HG03565 (cell line): Measurements from ENCODE around the gene PPP6C.
"Not testable (repeated sequence)": the region's sequence is repeated elsewhere in the genome, so short reads cannot be mapped to it uniquely, and the experiment has no call there.

Source experiments
- ATAC-seq: cut with Tn5 transposase; IDR thresholded peaks from one replicate; pipeline ENCODE4 v1.9.1; 2021; ENCODE audit warnings: mild to moderate bottlenecking, moderate library complexity; ENCODE audit not compliant: unreplicated experiment

Gene PPP6C

DNA sequence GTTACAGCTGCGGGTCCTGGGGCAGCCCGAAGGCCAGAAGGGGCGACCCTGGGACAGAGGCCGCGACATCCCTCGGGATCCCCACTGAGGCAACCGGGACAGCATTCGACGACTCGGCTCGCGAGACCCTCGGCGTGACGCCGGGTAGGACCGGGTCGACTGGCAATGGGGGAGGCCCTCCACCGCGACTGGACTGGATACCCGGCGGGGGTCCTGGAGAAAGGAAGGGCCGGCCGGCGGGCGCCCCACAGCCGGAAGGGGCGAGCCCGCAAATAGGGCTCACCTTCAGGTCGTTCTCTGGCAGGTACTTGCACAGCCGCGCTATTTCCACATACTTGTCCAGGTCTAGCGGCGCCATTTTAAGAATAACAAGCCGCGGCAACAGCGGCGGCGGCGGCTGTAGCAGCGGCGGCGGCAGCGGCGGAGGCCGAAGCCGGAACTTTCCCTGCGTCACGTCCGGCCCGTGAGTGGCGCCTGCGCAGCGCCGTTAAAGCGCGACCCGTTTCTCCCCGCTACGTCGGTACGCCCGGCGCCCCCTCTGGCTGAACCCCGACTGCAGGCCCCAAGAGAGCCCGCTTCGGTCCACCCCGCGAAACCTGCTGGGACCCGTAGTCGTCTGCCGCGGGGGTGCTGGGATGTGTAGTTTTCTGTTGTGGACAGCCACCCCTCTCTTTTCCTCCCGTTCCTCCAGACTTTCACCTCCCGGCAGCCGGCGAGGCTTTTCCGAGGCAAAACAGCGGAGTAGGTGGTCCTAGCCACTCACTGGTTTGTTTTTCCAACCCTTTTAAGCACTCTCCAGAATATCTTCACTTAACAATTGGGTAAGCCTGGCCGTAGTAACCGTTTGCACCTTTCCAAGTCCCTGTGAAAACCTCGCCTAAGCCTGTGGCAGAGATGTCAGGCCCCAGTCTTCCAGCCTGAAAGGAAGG is at the start of gene PPP6C:
Gene PPP6C (minus strand): TSS at position 443 of the 929 bp plus-strand sequence. CDS start 85 bp downstream, at position 358.
- peak; percentile 87 for ATAC-seq

DNA sequence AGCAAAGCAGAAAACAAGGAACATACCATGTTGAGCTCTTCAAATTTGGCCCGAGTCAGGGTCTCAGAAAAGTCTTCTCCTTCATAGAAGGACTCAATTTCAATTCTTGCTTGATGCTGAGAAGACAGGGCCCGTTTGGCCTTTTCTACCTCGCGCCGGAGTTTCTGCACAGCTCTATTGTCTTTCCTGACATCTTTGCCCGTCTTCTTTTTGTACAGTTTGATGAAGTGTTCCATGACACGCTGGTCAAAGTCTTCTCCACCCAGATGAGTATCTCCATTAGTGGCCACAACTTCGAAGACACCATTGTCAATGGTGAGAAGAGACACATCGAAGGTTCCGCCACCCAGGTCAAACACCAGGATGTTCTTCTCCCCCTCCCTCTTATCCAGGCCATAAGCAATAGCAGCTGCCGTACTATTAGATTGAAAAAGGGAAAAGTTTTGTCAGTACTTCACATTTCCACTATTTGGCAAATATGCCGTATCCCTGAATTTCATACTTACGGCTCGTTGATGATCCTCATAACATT is 49.4 kb upstream of the PPP6C start:
- ATAC-seq = no peak

DNA sequence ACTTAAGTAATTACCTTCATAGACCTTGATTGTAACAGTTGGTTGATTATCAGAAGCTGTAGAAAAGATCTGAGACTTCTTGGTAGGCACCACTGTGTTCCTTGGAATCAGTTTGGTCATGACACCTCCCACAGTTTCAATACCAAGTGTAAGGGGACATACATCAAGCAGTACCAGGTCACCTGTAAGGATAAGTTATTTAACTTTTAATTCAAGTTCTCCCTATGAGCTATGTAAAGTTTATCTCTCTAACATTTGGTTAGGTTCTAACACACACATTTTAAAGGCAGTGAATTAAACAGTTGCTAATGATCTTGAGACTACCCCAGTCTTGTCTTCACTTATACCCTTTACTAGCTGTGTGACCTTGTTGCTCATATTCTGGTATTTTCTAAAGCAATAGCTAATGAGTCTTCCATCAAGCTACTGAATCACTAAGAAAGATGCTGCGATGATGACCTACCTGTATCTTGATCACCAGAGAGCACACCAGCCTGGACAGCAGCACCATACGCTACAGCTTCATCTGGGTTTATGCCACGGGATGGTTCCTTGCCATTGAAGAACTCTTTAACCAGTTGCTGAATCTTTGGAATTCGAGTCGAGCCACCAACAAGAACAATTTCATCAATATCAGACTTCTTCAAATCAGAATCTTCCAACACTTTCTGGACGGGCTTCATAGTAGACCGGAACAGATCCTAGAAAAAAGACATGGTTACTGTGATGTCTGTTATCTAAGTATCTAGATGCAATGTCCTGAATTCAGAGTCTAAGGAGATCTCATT is 48.7 kb upstream of the PPP6C start:
- no peak for ATAC-seq

DNA sequence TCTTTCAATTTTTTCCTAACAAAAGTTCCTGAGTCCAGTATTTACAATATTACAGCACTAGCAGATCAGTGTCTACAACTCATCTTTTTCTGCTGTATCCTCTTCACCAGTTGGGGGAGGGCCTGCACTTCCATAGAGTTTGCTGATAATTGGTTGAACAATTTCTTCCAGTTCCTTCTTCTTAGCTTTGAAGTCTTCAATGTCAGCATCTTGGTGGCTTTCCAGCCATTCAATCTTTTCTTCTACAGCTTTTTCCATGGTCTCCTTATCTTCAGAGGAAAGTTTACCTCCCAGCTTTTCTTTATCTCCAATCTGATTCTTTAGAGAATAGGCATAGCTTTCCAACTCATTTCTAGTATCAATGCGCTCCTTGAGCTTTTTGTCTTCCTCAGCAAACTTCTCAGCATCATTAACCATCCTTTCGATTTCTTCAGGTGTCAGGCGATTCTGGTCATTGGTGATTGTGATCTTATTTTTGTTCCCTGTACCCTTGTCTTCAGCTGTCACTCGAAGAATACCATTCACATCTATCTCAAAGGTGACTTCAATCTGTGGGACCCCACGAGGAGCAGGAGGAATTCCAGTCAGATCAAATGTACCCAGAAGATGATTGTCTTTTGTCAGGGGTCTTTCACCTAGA is 47.0 kb upstream of the PPP6C start:
- ATAC-seq = not testable (repeated sequence)

DNA sequence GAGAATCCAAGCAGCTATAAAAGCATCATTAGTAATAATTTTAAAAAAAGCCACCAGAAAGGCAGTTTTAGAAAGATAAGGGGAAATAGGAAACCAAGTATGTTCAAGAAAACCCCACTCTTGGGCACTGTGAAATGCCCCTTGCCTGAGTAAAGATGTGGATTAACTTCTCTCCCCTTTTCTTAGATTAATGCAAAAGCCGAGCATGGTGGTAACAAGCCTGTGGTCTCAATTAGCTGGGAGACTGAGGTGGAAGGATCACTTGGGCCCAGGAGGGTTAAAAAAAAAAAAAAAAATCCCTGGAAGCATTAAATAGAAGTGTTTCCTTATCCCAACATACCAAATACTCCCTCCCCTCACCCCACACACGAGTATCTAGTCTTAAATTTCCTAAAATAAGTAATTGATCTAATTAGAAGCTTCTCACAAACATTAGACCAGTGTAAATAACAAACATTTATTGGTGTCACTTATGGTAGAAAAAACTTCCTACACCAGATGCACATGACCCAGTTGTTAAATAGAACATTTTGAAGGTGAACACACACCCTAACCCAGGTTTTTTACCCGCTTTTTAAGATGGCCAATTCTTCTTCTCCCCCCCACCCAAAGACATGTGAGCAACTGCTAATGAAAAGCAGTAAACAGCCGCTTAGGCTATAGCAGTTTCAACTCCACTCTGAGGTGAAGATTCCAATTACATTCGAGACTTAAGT is 46.4 kb upstream of the PPP6C start:
- no peak for ATAC-seq

DNA sequence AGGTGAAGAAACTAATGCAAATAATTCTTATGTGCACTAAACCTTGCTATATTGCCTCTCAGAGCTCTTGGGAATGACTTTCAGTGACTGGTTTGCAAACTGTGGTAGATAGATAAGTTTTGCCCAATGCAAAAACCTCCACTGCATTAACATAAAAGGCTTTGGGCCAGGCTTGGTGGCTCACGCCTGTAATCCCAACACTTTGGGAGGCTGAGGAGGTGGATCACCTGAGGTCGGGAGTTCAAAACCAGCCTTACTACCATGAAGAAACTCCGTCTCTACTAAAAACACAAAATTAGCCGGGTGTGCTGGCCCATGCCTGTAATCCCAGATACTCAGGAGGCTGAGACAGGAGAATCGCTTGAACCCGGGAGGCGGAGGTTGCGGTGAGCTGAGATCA is 44.5 kb upstream of the PPP6C start:
- ATAC-seq = not testable (repeated sequence)

DNA sequence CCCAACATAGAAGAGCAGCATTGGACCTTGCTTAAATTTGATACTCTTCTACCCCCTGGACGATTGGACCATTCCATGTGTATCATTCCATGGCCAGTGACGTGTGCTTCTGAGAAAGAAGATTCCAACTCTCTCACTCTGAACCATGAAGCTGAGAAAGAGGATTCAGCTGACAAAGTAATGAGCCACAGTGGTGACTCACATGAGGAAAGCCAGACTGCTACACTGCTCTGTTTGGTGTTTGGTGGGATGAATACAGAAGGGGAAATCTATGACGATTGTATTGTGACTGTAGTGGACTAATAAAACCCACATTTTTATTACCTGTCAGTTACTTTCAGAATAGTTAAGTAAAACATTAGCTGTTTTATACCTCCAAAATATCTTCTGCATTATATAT is 44.1 kb upstream of the PPP6C start:
- ATAC-seq = no peak

DNA sequence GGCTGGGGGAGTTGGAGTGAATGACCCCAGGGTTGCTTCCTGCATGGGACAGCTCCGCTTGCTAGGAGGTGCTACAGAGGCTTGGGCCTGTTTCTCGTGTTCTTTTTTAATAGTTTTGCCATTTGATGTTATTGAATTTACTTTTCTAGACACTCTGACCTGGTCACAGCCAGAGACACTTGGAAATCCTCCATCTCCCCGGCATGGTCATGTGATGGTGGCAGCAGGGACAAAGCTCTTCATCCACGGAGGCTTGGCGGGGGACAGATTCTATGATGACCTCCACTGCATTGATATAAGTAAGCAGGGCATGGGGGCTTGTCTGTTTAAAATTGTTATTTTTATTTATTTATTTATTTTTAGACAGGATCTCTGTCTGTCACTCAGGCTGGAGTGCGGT is 38.2 kb upstream of the PPP6C start:
- no peak for ATAC-seq

DNA sequence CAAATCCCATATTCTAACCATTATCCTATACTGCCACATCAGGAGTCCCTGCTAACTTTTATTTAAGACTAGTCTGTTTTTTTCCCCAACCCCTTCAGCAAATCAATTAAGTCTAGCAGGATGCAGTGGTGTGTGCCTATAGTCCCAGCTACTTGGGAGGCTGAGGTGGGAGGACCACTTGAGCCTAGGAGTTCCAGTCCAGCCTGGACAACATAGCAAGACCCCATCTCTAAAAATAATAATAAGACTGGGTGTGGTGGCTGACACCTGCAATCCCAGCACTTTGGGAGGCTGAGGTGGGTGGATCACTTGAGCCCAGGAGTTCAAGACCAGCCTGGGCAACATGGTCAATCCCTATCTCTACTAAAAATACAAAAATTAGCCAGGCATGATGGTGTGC is 35.3 kb upstream of the PPP6C start:
- not testable (repeated sequence) for ATAC-seq

DNA sequence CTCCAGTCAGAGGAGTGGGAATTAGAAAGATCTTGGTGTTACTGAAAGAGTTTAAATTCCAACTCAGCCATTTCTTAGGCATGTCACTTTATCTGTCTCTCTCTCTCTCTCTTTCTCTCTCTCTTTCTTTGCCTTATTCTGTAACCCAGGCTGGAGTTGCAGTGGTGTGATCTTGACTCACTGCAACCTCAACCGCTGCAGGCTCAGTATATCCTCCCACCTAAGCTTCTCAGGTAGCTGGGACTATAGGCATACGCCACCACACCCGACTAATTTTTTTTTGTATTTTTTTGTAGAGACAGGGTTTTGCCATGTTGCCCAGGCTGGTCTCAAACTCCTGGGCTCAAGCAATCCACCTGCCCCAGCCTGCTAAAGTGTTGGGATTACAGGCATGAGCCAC is 29.0 kb upstream of the PPP6C start:
- no peak for ATAC-seq

DNA sequence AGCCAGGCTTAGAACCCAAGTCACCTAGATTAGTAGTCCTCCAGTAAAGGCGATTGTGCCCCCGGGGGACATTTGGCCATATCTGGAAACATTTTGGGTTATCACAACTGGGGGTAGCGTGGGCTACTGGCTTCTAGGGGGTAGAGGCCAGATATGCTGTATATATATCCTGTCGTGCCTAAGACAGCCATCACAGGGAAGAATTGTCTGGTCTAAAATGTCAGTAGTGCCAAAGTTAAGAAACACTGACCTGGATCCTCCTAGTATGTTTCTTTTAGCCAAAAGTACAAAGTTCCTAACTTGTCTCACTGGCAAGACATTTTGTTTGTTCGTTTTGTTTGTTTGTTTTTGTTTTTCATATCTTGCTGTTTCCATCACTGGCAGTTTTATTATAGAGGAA is 24.6 kb upstream of the PPP6C start:
- no peak for ATAC-seq

DNA sequence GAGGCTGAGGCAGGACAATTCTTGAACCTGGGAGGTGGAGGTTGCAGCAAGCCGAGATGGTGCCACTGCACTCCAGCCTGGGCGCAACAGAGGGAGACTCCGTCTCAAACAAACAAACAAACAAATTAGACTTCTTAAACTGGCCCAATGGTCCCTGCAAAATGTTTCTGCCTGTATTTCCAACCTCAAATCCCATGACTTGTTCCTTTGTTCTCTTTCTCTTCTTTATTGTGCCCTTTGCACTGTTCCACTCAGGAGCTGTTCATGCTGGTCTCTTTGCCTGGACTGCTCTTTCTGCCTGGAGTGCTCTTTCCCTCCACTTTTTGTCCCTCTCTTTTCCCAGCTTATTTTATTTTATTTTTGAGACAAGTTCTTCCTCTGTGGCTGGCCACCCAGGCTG is 14.9 kb upstream of the PPP6C start:
- ATAC-seq = no peak

DNA sequence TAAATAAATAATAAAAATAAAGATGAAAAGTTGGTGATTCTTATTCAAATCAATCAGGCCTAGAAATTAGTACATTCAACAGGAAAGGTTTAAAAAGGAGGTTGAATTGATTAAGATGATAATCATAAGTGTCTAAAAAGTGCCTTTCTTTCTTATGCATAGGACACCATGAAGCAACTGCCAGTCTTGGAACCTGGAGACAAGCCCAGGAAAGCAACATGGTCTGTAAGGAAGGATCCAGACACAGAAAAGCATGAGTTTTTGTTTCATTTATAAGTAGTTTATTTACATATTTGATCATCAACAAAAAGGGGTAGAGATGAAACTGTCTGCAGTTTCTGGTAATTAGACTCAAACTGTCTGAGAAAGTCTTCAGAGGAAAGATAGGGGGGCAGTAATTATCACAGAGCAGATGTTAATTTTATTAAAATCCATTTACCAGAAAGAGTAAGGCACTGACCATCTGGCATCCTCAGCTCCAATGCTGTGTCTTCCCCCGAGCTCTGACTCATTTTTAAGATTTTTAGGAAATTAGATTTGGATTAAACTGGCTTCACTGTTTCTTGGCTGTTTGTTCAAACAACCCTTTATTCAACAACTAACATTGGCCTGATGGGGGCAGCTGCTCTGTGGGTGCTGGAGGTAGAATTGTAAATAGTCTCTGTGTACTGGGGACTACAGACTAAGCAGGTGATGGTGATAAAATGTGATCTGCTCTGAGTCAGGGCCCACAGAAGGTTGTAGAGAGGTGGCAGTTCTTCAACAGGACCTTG is 13.4 kb upstream of the PPP6C start:
- ATAC-seq = no peak

DNA sequence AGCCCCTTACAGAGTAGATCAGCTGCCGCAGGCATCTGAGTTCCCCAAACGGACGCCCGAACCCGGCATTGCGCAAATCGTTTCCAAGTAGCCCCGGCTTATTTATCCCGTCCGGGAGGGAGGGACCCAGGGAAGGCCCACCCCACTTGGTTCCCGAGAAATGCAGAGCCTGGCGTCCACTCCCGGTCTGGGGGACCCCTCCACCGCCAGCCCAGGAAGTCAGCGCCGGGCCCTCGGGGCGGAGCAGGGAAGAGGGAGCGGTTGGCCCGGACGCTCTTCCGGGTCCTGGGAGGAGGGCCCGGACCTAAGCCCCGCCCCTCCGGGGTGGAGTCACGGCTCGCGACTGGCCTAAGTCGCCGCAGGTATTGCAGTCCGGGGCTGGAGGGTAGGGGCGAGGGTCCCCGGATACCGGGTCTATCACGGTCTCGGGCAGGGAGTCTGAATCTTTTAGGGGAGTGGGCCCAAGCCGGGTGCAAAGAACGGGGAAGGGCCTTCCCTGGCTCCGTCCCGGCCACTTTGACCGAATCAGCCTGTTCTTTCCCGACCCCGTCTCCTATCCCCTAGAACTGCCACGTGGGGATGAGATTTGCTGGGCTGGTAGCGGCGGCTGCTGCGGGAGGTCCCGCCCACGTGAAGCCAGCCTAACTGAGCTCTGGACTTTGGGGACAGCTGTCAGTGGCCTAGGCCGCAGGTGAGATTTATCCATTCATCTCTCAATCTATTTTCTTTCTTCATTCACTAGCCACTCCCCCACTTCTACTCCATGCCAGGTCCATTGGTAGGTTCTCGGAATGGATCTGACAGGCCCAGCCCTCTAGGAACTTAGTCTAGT is 10.8 kb upstream of the PPP6C start, which contains the start of gene RABEPK:
Gene RABEPK (plus strand): TSS at position 327 of the 832 bp plus-strand sequence. CDS start 2,472 bp downstream, outside the sequence.
- peak; percentile 97 for ATAC-seq

DNA sequence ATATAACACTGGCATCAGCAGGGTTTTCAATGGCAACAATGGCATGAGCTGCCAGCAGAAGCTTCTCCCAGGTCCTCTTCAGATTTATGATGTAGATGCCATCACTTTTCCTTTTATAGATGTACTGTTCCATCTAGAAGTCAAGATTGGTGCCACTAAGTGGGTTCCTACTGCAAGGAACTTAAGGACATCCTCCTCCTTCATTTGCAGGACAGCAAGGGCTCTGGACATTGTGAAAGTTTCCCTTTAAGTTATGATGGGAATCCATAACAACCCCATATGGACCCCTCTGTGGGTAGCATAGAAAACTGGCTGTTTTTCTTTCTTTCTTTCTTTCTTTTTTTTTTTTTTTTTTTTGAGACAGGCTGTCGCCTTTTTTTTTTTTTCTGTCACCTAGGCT is 6.0 kb upstream of the PPP6C start:
- not testable (repeated sequence) for ATAC-seq

DNA sequence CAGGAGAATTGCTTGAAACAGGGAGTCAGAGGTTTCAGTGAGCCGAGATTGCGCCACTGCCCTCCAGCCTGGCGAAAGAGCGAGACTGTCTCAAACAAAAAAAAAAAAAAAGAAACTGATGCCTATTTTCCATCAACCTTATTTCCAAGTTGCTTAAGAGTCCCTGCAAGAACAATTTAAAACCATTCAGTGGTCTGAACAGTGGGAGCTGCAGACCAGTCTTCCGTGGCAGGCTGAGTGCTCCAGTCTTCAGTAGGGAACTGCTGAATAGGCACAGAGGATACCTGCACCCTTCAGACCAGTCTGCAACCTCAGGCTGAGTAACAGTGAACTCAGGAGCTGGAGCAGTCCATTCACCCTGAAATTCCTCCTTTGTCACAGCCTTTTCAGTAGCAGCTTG is 4.9 kb upstream of the PPP6C start:
- not testable (repeated sequence) for ATAC-seq

DNA sequence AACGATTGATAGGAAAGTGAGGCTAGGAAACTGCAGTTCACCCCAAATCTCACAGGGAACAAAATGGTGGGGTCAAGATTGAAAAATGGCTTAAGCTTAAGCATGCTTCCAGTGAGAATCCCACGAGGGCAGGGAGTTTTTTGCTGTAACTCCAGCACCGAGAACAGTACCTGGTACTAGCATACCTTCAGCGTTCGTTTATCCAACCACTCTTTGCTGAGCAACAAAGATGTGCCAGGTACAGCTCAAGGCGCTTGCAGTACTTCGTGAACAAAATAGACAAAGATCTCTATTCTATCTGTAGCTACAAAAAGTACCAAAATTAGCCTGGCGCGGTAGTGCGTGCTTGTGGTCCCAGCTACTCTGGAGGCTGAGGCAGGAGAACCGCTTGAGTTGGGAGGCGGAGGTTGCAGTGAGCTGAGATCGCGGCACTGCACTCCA is 778 bp upstream of the PPP6C start:
- peak; percentile 12 for ATAC-seq

DNA sequence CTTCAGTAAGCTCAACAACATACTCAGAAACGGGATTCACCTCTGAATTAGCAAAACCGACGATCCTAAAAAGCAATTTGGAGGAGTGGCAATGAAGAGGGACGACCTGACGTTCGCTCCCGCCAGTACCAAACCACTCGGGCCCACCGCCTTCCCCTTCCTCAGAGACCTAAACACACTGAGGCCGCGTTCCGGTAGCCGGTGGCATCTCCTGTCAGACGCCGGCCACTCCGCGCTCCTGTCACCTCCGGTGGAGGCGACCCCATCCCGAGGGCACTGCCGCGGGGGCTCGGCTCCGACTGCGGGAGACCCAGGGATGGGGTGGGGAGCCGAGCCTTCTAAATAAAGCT is 617 bp downstream of the PPP6C start:
- peak; percentile 14 for ATAC-seq

DNA sequence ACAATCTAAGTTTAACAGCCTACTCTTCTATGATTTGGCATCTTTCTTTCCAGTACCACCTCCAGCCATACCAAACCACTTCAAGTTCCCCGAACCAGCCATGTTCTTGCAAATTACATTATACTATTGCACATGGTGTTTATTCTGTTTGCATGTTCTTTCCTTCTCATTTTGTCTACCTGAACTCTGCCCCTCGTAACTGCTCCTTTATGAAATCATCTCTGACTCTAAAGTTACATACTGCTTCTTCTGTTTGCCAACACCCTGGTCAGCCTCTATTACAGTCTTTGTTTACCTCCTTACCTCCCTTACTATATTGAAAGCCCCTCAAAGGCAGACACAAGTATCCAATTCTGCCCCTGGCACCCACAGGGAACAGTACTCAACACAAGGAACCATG is 6.0 kb downstream of the PPP6C start:
- no peak for ATAC-seq
